Cardiac fibroblast (primary cell): Measurements from ENCODE around the gene FASTKD2.
A peak's percentile ranks its signal among the peaks of the same experiment; 100 is the strongest.

Experiments
- DNase-seq, 2 donors: peaks; one replicate each; pipeline versions ENCODE4 v3.0.0 to v3.0.0-alpha.2; 2010; ENCODE audit warnings: low read depth in 2 of 2
- H3K4me3 ChIP-seq, 2 donors: replicated peaks in 1 of 2; 1 replicate in 1 of 2; 2 replicates in 1 of 2; pipeline ENCODE4 v1.5.1; 2011; ENCODE audit warnings: low read depth in 2 of 2, low read length in 2 of 2, mild to moderate bottlenecking in 2 of 2, moderate library complexity in 1 of 2
- TF ChIP-seq, protein P1 (sequence below): IDR thresholded peaks from one replicate; pipeline ENCODE4 v1.5.1; 2011; ENCODE audit warnings: low read depth, mild to moderate bottlenecking, low read length, inconsistent platforms

The FASTKD2 gene

GRCh38 chr2:206784559-206785353 is 19.4 kb downstream of the FASTKD2 start:
- TF ChIP-seq, protein P1, sequence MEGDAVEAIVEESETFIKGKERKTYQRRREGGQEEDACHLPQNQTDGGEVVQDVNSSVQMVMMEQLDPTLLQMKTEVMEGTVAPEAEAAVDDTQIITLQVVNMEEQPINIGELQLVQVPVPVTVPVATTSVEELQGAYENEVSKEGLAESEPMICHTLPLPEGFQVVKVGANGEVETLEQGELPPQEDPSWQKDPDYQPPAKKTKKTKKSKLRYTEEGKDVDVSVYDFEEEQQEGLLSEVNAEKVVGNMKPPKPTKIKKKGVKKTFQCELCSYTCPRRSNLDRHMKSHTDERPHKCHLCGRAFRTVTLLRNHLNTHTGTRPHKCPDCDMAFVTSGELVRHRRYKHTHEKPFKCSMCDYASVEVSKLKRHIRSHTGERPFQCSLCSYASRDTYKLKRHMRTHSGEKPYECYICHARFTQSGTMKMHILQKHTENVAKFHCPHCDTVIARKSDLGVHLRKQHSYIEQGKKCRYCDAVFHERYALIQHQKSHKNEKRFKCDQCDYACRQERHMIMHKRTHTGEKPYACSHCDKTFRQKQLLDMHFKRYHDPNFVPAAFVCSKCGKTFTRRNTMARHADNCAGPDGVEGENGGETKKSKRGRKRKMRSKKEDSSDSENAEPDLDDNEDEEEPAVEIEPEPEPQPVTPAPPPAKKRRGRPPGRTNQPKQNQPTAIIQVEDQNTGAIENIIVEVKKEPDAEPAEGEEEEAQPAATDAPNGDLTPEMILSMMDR, result no peak
- H3K4me3 ChIP-seq, result no peak overlapping the region
- DNase-seq, result no peak

GRCh38 chr2:206790311-206790935 is 25.0 kb downstream of the FASTKD2 start:
- TF ChIP-seq, protein P1, result no peak
- H3K4me3 ChIP-seq, result no peak overlapping the region
- DNase-seq, result peak in 1 of 2 donors; percentile 10

GRCh38 chr2:206792645-206793044 is 27.2 kb downstream of the FASTKD2 start:
- no peak for DNase-seq
- H3K4me3 ChIP-seq, result no peak overlapping the region
- TF ChIP-seq, protein P1, result no peak

DNA sequence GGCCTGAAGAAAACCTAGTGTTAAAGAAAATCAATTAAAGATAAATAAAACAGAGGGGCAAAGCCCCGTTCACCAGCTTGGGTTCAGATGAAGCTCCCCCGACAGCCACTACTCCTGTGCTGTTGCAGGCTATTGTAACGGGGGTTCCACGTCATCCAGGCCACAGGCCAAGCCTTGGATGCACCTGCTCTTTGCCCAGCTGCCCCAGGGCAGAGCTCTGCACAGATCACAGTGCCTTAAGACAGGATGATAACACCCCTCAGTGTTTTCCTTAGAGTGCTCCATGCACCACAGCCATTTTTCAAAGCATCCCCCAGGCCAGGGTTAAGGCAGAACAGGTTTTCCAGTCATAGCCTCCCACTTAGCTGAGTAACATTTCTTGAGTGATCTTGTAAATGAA is 32.0 kb downstream of the FASTKD2 start:
- TF ChIP-seq, protein P1, result no peak
- no peak overlapping the region for H3K4me3 ChIP-seq
- DNase-seq, result no peak

DNA sequence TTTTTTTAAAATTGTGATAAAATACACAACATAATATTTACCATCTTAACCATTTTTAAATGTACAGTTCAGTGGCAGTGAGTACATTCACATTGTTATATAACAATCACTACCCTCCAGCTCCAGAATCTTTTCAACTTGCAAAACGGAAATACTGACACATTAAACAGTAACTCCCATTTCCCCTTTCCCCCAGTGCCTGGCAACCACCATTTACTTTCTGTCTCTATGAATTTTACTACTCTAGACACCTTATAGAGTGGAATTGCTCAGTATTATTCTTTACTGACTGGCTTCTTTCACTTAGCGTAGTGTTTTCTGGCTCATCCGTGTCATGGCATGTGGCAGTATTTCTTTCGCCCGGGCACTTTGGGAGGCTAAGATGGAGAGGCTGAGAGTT is 32.6 kb downstream of the FASTKD2 start:
- DNase-seq, result peak in 1 of 2 donors; percentile 18
- no peak overlapping the region for H3K4me3 ChIP-seq
- TF ChIP-seq, protein P1, result no peak

DNA sequence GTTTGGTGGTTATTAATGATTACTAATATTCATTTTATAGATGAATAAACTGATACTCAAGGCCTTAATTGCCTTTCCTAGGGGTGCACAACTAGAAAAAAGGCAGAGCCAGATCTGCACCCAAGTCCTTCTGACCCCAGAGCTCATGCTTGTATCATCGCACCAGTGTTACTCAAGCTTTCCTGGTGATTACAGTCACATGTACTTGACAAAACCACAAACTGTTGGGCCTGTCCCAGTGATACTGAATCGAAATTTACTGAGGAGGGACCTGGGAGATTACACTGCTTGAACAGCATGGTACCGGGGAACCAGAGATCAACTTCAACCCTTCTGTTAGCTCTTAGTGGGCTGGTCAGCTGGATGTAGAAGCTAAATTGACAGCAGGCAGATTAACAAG is 33.7 kb downstream of the FASTKD2 start:
- TF ChIP-seq, protein P1, result no peak

More for the DNA sequence above, 33.7 kb downstream of the FASTKD2 start:
- H3K4me3 ChIP-seq, result no peak overlapping the region
- peak; percentile 35 to 50 for DNase-seq
